OCI-LY7 (cell line): Measurements from ENCODE around the gene PEX11A. TPM values are rescaled to one million over a fixed set of nuclear protein-coding genes. Genes with fewer than 3 reads are reported as not detected.

ENCODE experiments used
- BruUV-seq: library from RNA; stranded (reverse); fragments of 400-500 nt; replicated peaks from 2 replicates; lab custom pipeline; 2021; lab: Mats Ljungman, UMichigan
- CTCF ChIA-PET: fragments of 300-600 bp; sonication (Branson Sonifier 250); formaldehyde crosslinking; loops from one replicate; lab custom pipeline; 2022; ENCODE audit warnings: antibody characterized with exemption; ENCODE audit not compliant: unreplicated experiment; lab: Charles Lee
- POLR2A ChIA-PET: fragments of 300-600 bp; sonication (Branson Sonifier 250); formaldehyde crosslinking; loops from one replicate; lab custom pipeline; 2022; ENCODE audit warnings: antibody characterized with exemption; lab: Charles Lee
- DNase-seq: peaks from one replicate; pipeline ENCODE4 v3.0.0-alpha.2; 2015; ENCODE audit warnings: low spot score
- H2AFZ ChIP-seq: fragments of 200-600 bp; sonication (generic), shearing (Covaris generic); 2 replicates; pipeline ENCODE4 v1.6.1; 2014; ENCODE audit warnings: mild to moderate bottlenecking, antibody characterized with exemption, low read length, moderate library complexity
- H3K27ac ChIP-seq: fragments of 200-600 bp; sonication (generic); 2 replicates; pipeline ENCODE4 v1.5.1; 2014; ENCODE audit warnings: mixed run types, low read depth, mild to moderate bottlenecking, moderate library complexity, low read length, inconsistent platforms; ENCODE audit not compliant: poor library complexity, severe bottlenecking
- H3K36me3 ChIP-seq: fragments of 200-600 bp; sonication (generic); 2 replicates; pipeline ENCODE4 v1.6.1; 2014; ENCODE audit warnings: mild to moderate bottlenecking, antibody characterized with exemption, low read length, moderate library complexity, mixed read lengths; ENCODE audit not compliant: insufficient read depth
- H3K4me1 ChIP-seq: fragments of 200-600 bp; sonication (generic); 2 replicates; pipeline ENCODE4 v1.5.1; 2014; ENCODE audit warnings: mild to moderate bottlenecking, low read length; ENCODE audit not compliant: insufficient read depth, poor library complexity, severe bottlenecking
- H3K4me2 ChIP-seq: fragments of 200-600 bp; sonication (generic); 2 replicates; pipeline ENCODE4 v1.6.1; 2014; ENCODE audit warnings: mild to moderate bottlenecking, low read length
- H3K4me3 ChIP-seq: fragments of 200-600 bp; sonication (generic); 2 replicates; pipeline ENCODE4 v1.5.1; 2014; ENCODE audit warnings: mild to moderate bottlenecking, low read depth, low read length; ENCODE audit not compliant: poor library complexity, severe bottlenecking
- H3K79me2 ChIP-seq: fragments of 200-600 bp; sonication (generic); 2 replicates; pipeline ENCODE4 v1.6.1; 2016; ENCODE audit warnings: low read depth, mild to moderate bottlenecking, low read length, moderate library complexity, mixed read lengths; ENCODE audit not compliant: insufficient read depth
- H3K9me2 ChIP-seq: fragments of 200-600 bp; sonication (generic); 2 replicates; pipeline ENCODE4 v1.6.1; 2016; ENCODE audit warnings: mild to moderate bottlenecking, low read length, mixed read lengths; ENCODE audit not compliant: insufficient read depth
- H3K9me3 ChIP-seq: fragments of 200-600 bp; sonication (generic); 2 replicates; pipeline ENCODE4 v1.6.1; 2014; ENCODE audit warnings: mild to moderate bottlenecking, mixed run types, low read length, mixed read lengths
- H4K20me1 ChIP-seq: fragments of 200-600 bp; sonication (generic); 2 replicates; pipeline ENCODE4 v1.6.1; 2014; ENCODE audit warnings: mild to moderate bottlenecking, antibody characterized with exemption, low read length, moderate library complexity, mixed read lengths; ENCODE audit not compliant: insufficient read depth
- EZH2phosphoT487 ChIP-seq: fragments of 200-600 bp; sonication (generic); IDR thresholded peaks from 2 replicates; pipeline ENCODE4 v1.6.1; 2018; ENCODE audit warnings: low read depth, borderline replicate concordance, mild to moderate bottlenecking, mixed run types, antibody characterized with exemption, low read length, moderate library complexity, mixed read lengths
- intact Hi-C: fragments of 100-400 bp; cut with micrococcal nuclease; formaldehyde crosslinking; loops from one replicate; pipeline ENCODE4 v1.10.0; 2022; ENCODE audit not compliant: unreplicated experiment
- total RNA-seq, 2 experiments: library from RNA; depleted of rRNA in 1 of 2; stranded (reverse); fragments of >200 nt in 1 of 2; shearing (Covaris generic) in 1 of 2; gene quantifications; 2 replicates each; pipeline ENCODE4 v1.2.3, GENCODE V29; 2014 to 2022
- TF ChIP-seq, protein P1 (sequence below): fragments of 200-600 bp; sonication (generic); conservative IDR thresholded peaks from 2 replicates; pipeline ENCODE4 v1.5.1; 2014; ENCODE audit warnings: mild to moderate bottlenecking, antibody characterized with exemption, low read length, moderate library complexity, mixed read lengths

PEX11A gene
- total RNA-seq, 2 experiments from 2014 or later: 2.0 to 2.8 TPM

DNA sequence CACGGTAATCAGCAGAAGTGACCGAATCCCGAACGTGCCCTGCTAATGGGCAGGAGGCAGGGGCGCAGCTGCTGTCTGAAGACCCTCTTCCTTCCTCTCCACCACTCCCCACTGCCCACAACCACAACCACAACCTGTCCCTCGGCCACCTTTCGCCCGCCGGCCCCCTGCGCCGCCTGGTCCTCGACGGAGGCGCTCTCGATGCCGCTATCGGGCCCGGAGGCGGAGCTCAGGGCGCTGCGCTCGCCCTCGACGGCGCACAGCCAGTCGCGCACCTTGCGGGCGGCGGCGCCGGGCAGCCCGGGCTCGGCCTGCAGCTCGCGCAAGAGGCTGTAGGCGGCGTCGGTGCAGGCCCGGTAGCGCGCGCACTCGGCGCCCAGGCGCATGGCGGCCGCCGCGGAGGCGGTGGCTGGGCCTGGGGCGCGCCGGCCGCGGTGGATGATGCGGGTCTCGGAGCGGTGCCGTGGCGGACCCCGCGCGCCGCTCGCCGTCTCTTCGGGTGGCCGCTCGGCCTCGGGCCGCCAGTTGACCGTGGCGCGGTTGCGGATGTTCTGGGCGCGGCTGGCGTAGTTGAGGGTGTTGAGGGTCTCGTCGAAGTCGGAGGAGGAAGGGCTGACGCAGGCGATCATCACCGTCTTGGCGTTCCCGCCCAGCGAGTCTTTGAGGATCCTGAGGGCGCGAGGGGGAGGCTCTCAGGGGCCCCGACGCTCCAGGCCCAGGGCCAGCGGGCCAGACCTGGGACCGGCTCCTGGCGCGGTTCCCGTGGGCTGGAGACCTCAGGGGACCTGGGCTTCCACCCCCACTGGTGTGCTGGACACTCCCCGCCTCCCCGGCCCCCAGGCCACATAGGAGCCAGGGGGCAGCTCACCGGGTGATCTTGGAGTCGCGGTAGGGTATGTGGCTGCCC is 42.2 kb downstream of the PEX11A start:
- no peak overlapping the region for H3K27ac ChIP-seq
- no peak overlapping the region for H2AFZ ChIP-seq
- no peak for DNase-seq
- POLR2A ChIA-PET: no interaction called here
- no peak overlapping the region for H3K4me3 ChIP-seq
- H3K79me2 ChIP-seq: no peaks in the 10 kb centered on the region
- BruUV-seq: no TSS peak
- H3K4me1 ChIP-seq: no peaks in the 10 kb centered on the region
- H3K9me2 ChIP-seq: no peaks in the 10 kb centered on the region
- CTCF ChIA-PET: no interaction called here
- H3K9me3 ChIP-seq: no peaks in the 10 kb centered on the region
- H3K36me3 ChIP-seq: no peaks in the 10 kb centered on the region
- H4K20me1 ChIP-seq: no peaks in the 10 kb centered on the region
- intact Hi-C loops: no loop called here
- no peak for TF ChIP-seq EZH2phosphoT487
- TF ChIP-seq, protein P1, sequence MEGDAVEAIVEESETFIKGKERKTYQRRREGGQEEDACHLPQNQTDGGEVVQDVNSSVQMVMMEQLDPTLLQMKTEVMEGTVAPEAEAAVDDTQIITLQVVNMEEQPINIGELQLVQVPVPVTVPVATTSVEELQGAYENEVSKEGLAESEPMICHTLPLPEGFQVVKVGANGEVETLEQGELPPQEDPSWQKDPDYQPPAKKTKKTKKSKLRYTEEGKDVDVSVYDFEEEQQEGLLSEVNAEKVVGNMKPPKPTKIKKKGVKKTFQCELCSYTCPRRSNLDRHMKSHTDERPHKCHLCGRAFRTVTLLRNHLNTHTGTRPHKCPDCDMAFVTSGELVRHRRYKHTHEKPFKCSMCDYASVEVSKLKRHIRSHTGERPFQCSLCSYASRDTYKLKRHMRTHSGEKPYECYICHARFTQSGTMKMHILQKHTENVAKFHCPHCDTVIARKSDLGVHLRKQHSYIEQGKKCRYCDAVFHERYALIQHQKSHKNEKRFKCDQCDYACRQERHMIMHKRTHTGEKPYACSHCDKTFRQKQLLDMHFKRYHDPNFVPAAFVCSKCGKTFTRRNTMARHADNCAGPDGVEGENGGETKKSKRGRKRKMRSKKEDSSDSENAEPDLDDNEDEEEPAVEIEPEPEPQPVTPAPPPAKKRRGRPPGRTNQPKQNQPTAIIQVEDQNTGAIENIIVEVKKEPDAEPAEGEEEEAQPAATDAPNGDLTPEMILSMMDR: no peak
- no peak overlapping the region for H3K4me2 ChIP-seq

DNA sequence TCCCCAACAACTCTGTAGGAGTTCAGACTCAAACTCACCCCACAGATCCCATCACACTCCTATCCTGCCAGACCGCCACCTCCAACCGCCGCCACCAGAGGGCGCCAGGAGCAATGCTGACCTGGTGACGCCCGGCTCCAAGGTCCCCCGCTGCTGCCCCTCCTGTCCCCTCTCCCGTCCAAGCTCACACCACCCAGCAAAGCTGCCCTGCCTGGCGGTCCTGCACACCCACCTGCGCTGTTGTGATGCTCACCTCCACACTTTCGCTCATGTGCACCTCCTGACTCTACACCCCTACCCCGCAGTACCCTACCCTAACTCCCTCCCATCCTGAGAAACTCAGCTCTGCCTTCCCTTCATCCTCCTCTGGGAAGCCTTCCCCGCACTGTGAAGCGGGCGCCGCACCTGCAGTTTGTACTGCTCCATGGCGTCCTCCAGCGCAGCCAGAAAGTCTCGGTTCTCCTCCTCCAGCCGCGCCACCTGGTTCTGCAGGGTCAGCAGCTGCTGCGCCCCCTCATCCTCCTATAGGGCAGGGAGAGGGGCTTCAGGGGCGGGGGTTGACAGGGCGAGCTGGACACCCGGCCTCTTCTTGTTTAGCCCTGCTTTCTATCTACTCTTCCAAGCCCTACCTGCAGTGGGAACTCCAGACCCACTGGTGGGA is 43.2 kb downstream of the PEX11A start:
- Histone ChIP-seq H3K4me1 (no peaks in the 10 kb centered on the region), H3K27ac (no peak overlapping the region), H3K4me3 (no peak overlapping the region), H3K36me3 (no peaks in the 10 kb centered on the region), H4K20me1 (no peaks in the 10 kb centered on the region), H3K9me3 (no peaks in the 10 kb centered on the region), H3K9me2 (no peaks in the 10 kb centered on the region), H2AFZ (no peak overlapping the region), H3K79me2 (no peaks in the 10 kb centered on the region), H3K4me2 (no peak overlapping the region)
- DNase-seq: peak; percentile 51
- no TSS peak for BruUV-seq
- ChIA-PET CTCF (no interaction called here), POLR2A (no interaction called here)
- no peak for TF ChIP-seq EZH2phosphoT487
- TF ChIP-seq, protein P1: peak; percentile 88
- intact Hi-C loops: no loop called here
